ENCODE results near the gene TRAPPC14.
A peak's percentile ranks its signal among the peaks of the same experiment; 100 is the strongest.
"Not testable (repeated sequence)": the region's sequence is repeated elsewhere in the genome, so short reads cannot be mapped to it uniquely, and the experiment has no call there.

TRAPPC14 gene

GRCh38 chr7:100158229-100159098 lies at the start of gene TRAPPC14:
Gene TRAPPC14, minus strand, starts transcription at chr7:100158723. Its CDS starts 224 bp downstream, at chr7:100158499.
- POLR2A ChIA-PET: interaction anchor here (0.9 to 2.1 kb wide), 2 partner anchors 10 kb away, joined by 4 to 20 read pairs; partner anchors contain the start of gene LAMTOR4
- CTCF ChIA-PET: no interaction called here
- DNase-seq (ENCODE audit: extremely low spot score): peak; percentile 92
- 0 out of 2 replicates have a peak, but pooled peaks have one; percentile 37 for TF ChIP-seq ELF4 (IDR thresholded peaks at IDR 0.05)
- no peak for TF ChIP-seq FOXK2 (IDR thresholded peaks at IDR 0.05)

- ChIA-PET POLR2A (no interaction called here), CTCF (no interaction called here)
- no peak for DNase-seq (ENCODE audit: extremely low spot score)
- TF ChIP-seq ARNT (IDR thresholded peaks at IDR 0.05) (no peak), ELF4 (IDR thresholded peaks at IDR 0.05) (no peak), TARDBP (IDR thresholded peaks at IDR 0.05) (no peak)
These were observed 45.9 kb upstream of the TRAPPC14 start for GRCh38 chr7:100204454-100204853.

GRCh38 chr7:100200693-100201092 lies 42.2 kb upstream of the TRAPPC14 start:
- no peak for DNase-seq (ENCODE audit: extremely low spot score)
- ChIA-PET POLR2A (interaction anchor here (1.5 kb wide), 1 partner anchor 11 kb away, joined by 3 read pairs; no protein-coding TSS in a partner anchor), CTCF (no interaction called here)
- TF ChIP-seq SP1 (IDR thresholded peaks at IDR 0.05) (no peak), HDGF (IDR thresholded peaks at IDR 0.05; ENCODE audit: borderline replicate concordance) (no peak), SUZ12 (IDR thresholded peaks at IDR 0.05) (no peak), PKNOX1 (IDR thresholded peaks at IDR 0.05) (no peak), NFRKB (IDR thresholded peaks at IDR 0.05) (no peak), FOXA1 (IDR thresholded peaks at IDR 0.05) (no peak), BHLHE40 (IDR thresholded peaks at IDR 0.05; ENCODE audit: borderline replicate concordance) (no peak), TARDBP (IDR thresholded peaks at IDR 0.05) (no peak)

- POLR2A ChIA-PET: no interaction called here
- CTCF ChIA-PET: no interaction called here
- TF ChIP-seq FOXK2 (IDR thresholded peaks at IDR 0.05) (no peak), SP1 (IDR thresholded peaks at IDR 0.05) (no peak), LEF1 (IDR thresholded peaks at IDR 0.05; ENCODE audit: borderline replicate concordance) (no peak), PKNOX1 (IDR thresholded peaks at IDR 0.05) (no peak), ELF4 (IDR thresholded peaks at IDR 0.05) (no peak), L3MBTL2 (conservative IDR thresholded peaks at IDR 0.05) (no peak), CTBP1 (IDR thresholded peaks at IDR 0.05; ENCODE audit: borderline replicate concordance) (no peak), FOXA1 (IDR thresholded peaks at IDR 0.05) (no peak), ZNF384 (IDR thresholded peaks at IDR 0.05) (no peak), HDGF (IDR thresholded peaks at IDR 0.05; ENCODE audit: borderline replicate concordance) (no peak), SUZ12 (IDR thresholded peaks at IDR 0.05) (no peak), TARDBP (IDR thresholded peaks at IDR 0.05) (no peak), FOXM1 (IDR thresholded peaks at IDR 0.05; ENCODE audit: borderline replicate concordance) (no peak), BHLHE40 (IDR thresholded peaks at IDR 0.05; ENCODE audit: borderline replicate concordance) (no peak), ARNT (IDR thresholded peaks at IDR 0.05) (no peak), NFRKB (IDR thresholded peaks at IDR 0.05) (no peak)
- DNase-seq (ENCODE audit: extremely low spot score): no peak
These were observed 39.7 kb upstream of the TRAPPC14 start for GRCh38 chr7:100198266-100198665.

- POLR2A ChIA-PET: interaction anchor here (0.6 kb wide), 1 partner anchor 83 kb away, joined by 3 read pairs; no protein-coding TSS in a partner anchor
- DNase-seq (ENCODE audit: extremely low spot score): not testable (repeated sequence)
These were observed 37.4 kb upstream of the TRAPPC14 start for GRCh38 chr7:100195901-100196322.

GRCh38 chr7:100195222-100195621 lies 36.7 kb upstream of the TRAPPC14 start:
- no peak for DNase-seq (ENCODE audit: extremely low spot score)
- ChIA-PET CTCF (no interaction called here), POLR2A (interaction anchor here (0.9 kb wide), 1 partner anchor 47 kb away, joined by 3 read pairs; the partner anchor contains the start of gene LAMTOR4)
- TF ChIP-seq NFRKB (IDR thresholded peaks at IDR 0.05): no peak
- TF ChIP-seq L3MBTL2 (conservative IDR thresholded peaks at IDR 0.05): no peak
- TF ChIP-seq SP1 (IDR thresholded peaks at IDR 0.05): no peak
- no peak for TF ChIP-seq SUZ12 (IDR thresholded peaks at IDR 0.05)
- TF ChIP-seq FOXK2 (IDR thresholded peaks at IDR 0.05): no peak
- TF ChIP-seq FOXM1 (IDR thresholded peaks at IDR 0.05; ENCODE audit: borderline replicate concordance): no peak
- TF ChIP-seq BHLHE40 (IDR thresholded peaks at IDR 0.05; ENCODE audit: borderline replicate concordance): no peak
- no peak for TF ChIP-seq TARDBP (IDR thresholded peaks at IDR 0.05)
- TF ChIP-seq HDGF (IDR thresholded peaks at IDR 0.05; ENCODE audit: borderline replicate concordance): no peak
- TF ChIP-seq ARNT (IDR thresholded peaks at IDR 0.05): no peak
- TF ChIP-seq LEF1 (IDR thresholded peaks at IDR 0.05; ENCODE audit: borderline replicate concordance): no peak
- TF ChIP-seq PKNOX1 (IDR thresholded peaks at IDR 0.05): no peak
- no peak for TF ChIP-seq ZNF384 (IDR thresholded peaks at IDR 0.05)
- no peak for TF ChIP-seq ELF4 (IDR thresholded peaks at IDR 0.05)
- no peak for TF ChIP-seq CTBP1 (IDR thresholded peaks at IDR 0.05; ENCODE audit: borderline replicate concordance)
- no peak for TF ChIP-seq FOXA1 (IDR thresholded peaks at IDR 0.05)

More at GRCh38 chr7:100195901-100196322, 37.4 kb upstream of the TRAPPC14 start:
- CTCF ChIA-PET: interaction anchor here (0.6 kb wide), 1 partner anchor 251 kb away, joined by 3 read pairs; no protein-coding TSS in a partner anchor
